Epithelial cell of esophagus (primary cell): ENCODE results near the gene SFMBT1.

ENCODE experiments used
- DNase-seq: peaks from one replicate; pipeline ENCODE4 v3.0.0; 2010; ENCODE audit warnings: low read depth
- H3K4me3 ChIP-seq: 2 replicates; pipeline ENCODE4 v1.5.1; 2011; ENCODE audit warnings: mild to moderate bottlenecking, low read length, control low read depth
- TF ChIP-seq, protein P1 (sequence below): IDR thresholded peaks from 2 replicates; pipeline ENCODE4 v1.5.1; 2011; ENCODE audit warnings: low read depth, mild to moderate bottlenecking, low read length, control low read depth, inconsistent platforms; ENCODE audit not compliant: insufficient read depth; ENCODE audit errors: missing control alignments

SFMBT1 gene

GRCh38 chr3:52962160-52962559 is 83.7 kb downstream of the SFMBT1 start:
- DNase-seq = no peak
- TF ChIP-seq, protein P1, sequence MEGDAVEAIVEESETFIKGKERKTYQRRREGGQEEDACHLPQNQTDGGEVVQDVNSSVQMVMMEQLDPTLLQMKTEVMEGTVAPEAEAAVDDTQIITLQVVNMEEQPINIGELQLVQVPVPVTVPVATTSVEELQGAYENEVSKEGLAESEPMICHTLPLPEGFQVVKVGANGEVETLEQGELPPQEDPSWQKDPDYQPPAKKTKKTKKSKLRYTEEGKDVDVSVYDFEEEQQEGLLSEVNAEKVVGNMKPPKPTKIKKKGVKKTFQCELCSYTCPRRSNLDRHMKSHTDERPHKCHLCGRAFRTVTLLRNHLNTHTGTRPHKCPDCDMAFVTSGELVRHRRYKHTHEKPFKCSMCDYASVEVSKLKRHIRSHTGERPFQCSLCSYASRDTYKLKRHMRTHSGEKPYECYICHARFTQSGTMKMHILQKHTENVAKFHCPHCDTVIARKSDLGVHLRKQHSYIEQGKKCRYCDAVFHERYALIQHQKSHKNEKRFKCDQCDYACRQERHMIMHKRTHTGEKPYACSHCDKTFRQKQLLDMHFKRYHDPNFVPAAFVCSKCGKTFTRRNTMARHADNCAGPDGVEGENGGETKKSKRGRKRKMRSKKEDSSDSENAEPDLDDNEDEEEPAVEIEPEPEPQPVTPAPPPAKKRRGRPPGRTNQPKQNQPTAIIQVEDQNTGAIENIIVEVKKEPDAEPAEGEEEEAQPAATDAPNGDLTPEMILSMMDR = no peak

GRCh38 chr3:52959773-52960172 is 86.1 kb downstream of the SFMBT1 start:
- H3K4me3 ChIP-seq = no peak overlapping the region
- TF ChIP-seq, protein P1 = no peak
- DNase-seq = no peak

More at GRCh38 chr3:52962160-52962559, 83.7 kb downstream of the SFMBT1 start:
- no peak overlapping the region for H3K4me3 ChIP-seq

- no peak overlapping the region for H3K4me3 ChIP-seq
- TF ChIP-seq, protein P1 = no peak
- no peak for DNase-seq
Observed at GRCh38 chr3:52939600-52939999, 106.3 kb downstream of the SFMBT1 start.

- TF ChIP-seq, protein P1 = peak; percentile 89
- DNase-seq = peak; percentile 68
- H3K4me3 ChIP-seq = no peak overlapping the region
Observed at GRCh38 chr3:52934630-52935530, 111.0 kb downstream of the SFMBT1 start.

DNA sequence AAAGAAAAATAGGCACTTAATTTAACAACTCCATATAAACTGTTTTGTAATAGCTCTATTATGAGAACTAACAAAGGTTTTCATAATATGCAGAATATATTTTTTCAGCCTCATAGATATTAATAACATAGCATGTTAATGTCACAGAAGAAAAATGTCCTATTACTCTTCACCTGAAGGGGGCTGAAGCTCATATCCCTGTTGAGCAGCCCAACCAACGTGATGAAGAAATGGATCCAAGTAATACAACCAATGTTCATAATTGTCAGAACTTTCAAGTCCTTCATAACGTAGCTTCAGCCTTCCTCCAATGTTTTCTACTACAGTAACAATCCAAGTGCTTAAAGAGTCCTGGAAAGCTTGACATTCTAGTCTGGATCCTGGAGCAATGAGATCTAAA is 114.0 kb downstream of the SFMBT1 start:
- H3K4me3 ChIP-seq = no peak overlapping the region
- DNase-seq = no peak
- TF ChIP-seq, protein P1 = no peak

GRCh38 chr3:52931328-52931727 is 114.5 kb downstream of the SFMBT1 start:
- TF ChIP-seq, protein P1 = no peak

More at GRCh38 chr3:52931328-52931727, 114.5 kb downstream of the SFMBT1 start:
- no peak for DNase-seq
- no peak overlapping the region for H3K4me3 ChIP-seq
